IMR-90 (cell line): Measurements from ENCODE around the gene TBC1D22A.

Experiments used
- MXI1 ChIP-seq: IDR thresholded peaks from 2 replicates; pipeline ENCODE4 v1.6.1; 2012; ENCODE audit warnings: low read depth, mild to moderate bottlenecking, low read length, moderate library complexity, borderline replicate concordance
- RAD21 ChIP-seq: IDR thresholded peaks from 2 replicates; pipeline ENCODE4 v1.6.1; 2012; ENCODE audit warnings: low read length, improper control_type of control experiment

DNA sequence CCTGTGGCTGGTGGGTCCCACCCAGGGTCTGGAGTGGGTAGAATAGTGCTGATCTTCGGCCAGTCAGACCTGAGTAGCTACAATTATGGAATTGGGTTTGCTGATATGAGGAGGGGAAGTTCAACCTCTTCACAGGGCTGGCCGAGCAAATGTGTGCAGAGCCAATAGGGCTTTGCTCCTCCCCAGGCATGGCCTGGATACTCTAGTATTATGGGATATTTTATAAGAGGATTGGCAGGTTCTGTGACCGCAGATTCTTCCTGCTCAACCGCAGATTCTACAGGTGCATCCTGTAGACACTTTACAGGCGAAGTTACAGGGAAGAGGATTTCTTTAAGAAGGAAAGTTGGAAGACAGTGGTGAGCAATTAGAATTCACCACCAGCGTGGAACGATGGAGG is 44.3 kb downstream of the TBC1D22A start:
- no peak for TF ChIP-seq RAD21
- no peak for TF ChIP-seq MXI1
